ENCODE data around the gene RABGGTA.
A peak's percentile ranks its signal among the peaks of the same experiment; 100 is the strongest.

RABGGTA gene

DNA sequence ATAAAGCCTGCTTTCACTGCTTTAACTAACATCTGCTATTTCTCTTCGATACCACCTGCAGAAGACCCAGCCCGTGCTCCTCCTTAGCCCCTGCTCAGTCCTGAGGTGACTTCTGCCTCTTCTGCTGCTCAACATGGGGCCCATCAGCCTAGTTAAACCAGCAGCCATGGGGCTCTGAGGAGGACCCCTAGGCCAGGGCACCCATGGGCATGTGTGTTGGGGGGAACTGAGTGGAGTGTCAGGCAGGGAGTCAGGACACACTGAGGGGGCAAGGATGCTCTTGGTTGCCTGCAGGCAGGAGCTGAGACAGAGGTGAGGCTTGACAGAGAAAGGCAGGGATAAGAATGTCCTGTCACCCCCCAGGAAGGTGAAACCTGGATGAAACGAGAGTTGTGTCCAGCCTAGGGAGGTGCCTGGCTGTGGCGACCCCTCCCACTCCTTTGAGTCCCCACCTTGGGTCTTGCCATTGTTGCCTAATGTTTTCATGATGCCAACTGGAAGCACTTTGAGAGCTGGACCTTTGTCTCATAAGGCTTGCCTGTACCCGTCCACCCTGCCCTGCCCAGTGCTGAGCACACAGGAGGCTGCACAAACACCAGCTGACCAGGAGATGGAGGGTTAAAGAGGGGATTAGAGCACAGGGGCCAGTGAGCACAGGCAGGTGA, 12.5 kb upstream of the RABGGTA start:
- Histone ChIP-seq H3K27ac (ENCODE audit: poor library complexity, severe bottlenecking) (peak overlapping the region; percentile 1), H3K9me3 (ENCODE audit: severe bottlenecking) (no peaks in the 10 kb centered on the region), H3K4me3 (ENCODE audit: severe bottlenecking) (no peak overlapping the region), H3K27me3 (ENCODE audit: insufficient read depth, poor library complexity, severe bottlenecking) (no peaks in the 10 kb centered on the region), H3K36me3 (ENCODE audit: low read depth) (no peaks in the 10 kb centered on the region; the same call in 1 of the 2 replicates), H3K4me1 (ENCODE audit: insufficient read depth, poor library complexity, severe bottlenecking) (peaks cover 17% of the 10 kb centered on the region)
- DNase-seq (ENCODE audit: low spot score) (peak; percentile 61), ATAC-seq (ENCODE audit: low read depth) (peak; percentile 23; the same call in 2 of the 3 replicates)
- no peak for TF ChIP-seq CTCF (IDR thresholded peaks at IDR 0.05; ENCODE audit: poor library complexity, severe bottlenecking)

- TF ChIP-seq CTCF (IDR thresholded peaks at IDR 0.05; ENCODE audit: poor library complexity, severe bottlenecking), result no peak
- peaks cover 19% of the 10 kb centered on the region for H3K4me1 ChIP-seq (ENCODE audit: insufficient read depth, poor library complexity, severe bottlenecking)
- no peaks in the 10 kb centered on the region for H3K36me3 ChIP-seq (ENCODE audit: low read depth)
- H3K27me3 ChIP-seq (ENCODE audit: insufficient read depth, poor library complexity, severe bottlenecking), result no peaks in the 10 kb centered on the region
- no peaks in the 10 kb centered on the region for H3K9me3 ChIP-seq (ENCODE audit: severe bottlenecking)
- H3K27ac ChIP-seq (ENCODE audit: poor library complexity, severe bottlenecking), result no peak overlapping the region
- DNase-seq (ENCODE audit: low spot score), result peak; percentile 51
- no peak overlapping the region for H3K4me3 ChIP-seq (ENCODE audit: severe bottlenecking)
- no peak for ATAC-seq (ENCODE audit: low read depth)
Measured at GRCh38 chr14:24282736-24283135, 11.3 kb upstream of the RABGGTA start.

DNA sequence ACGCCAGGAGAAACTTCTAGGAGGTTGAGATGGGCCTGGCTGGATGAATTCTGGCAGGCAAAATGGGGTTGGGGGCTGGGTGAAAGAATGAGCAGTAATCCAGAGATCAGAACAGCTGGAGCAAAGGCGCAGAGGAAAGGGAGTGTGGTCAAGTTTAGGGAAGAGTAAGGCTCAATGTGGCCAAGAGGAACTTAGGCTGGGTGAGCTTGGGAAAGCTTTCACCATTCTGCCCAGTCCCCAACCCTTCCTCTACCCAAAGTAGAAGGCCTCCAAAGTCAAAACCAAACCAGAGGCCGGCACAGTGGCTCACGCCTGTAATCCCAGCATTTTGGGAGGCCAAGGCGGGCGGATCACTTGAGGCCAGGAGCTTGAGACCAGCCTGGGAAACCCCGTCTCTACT, 10.2 kb upstream of the RABGGTA start:
- no peaks in the 10 kb centered on the region for H3K36me3 ChIP-seq (ENCODE audit: low read depth)

DNA sequence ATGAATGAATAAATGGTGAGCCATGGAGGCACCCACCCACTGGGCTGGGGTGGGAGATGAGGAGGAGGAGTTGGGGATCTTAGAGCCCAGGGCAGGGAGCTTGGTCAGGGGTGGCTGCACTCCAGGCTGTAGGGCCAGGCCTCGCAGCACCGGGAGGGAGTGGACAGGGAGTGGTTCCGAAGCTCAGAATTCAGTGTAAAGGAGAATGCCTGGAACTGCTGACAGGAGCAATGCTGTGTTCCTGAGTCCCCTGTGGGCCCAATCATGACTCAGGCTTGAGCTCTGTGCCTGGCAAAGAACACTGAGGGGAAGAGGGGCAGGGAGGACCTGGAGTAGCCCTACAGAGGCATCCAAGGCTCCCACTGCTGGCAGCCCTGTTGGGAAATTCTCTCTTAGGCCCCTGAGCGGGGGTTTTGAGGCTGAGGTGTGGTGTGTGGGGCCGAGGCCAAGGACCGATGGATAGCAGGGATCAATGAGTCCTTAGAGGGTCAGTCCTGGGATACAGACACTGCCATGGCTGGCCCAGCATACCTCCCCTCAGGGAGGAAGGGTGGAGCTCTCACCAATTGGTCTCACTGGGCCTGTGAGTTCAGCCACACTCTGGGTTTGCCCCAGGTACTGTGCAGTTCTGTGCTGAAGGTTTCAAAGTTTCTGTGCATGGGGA, 9.5 kb upstream of the RABGGTA start:
- H3K27me3 ChIP-seq (ENCODE audit: insufficient read depth, poor library complexity, severe bottlenecking), result no peaks in the 10 kb centered on the region
- no peak overlapping the region for H3K4me3 ChIP-seq (ENCODE audit: severe bottlenecking)
- no peak overlapping the region for H3K27ac ChIP-seq (ENCODE audit: poor library complexity, severe bottlenecking)
- ATAC-seq (ENCODE audit: low read depth) (no peak), DNase-seq (ENCODE audit: low spot score) (no peak)
- peaks cover 18% of the 10 kb centered on the region for H3K4me1 ChIP-seq (ENCODE audit: insufficient read depth, poor library complexity, severe bottlenecking)
- no peaks in the 10 kb centered on the region for H3K36me3 ChIP-seq (ENCODE audit: low read depth)
- no peak for TF ChIP-seq CTCF (IDR thresholded peaks at IDR 0.05; ENCODE audit: poor library complexity, severe bottlenecking)
- H3K9me3 ChIP-seq (ENCODE audit: severe bottlenecking), result no peaks in the 10 kb centered on the region

More for the DNA sequence above, 10.2 kb upstream of the RABGGTA start:
- Histone ChIP-seq H3K27ac (ENCODE audit: poor library complexity, severe bottlenecking) (no peak overlapping the region), H3K9me3 (ENCODE audit: severe bottlenecking) (no peaks in the 10 kb centered on the region), H3K4me3 (ENCODE audit: severe bottlenecking) (no peak overlapping the region), H3K27me3 (ENCODE audit: insufficient read depth, poor library complexity, severe bottlenecking) (no peaks in the 10 kb centered on the region), H3K4me1 (ENCODE audit: insufficient read depth, poor library complexity, severe bottlenecking) (peaks cover 19% of the 10 kb centered on the region)
- no peak for TF ChIP-seq CTCF (IDR thresholded peaks at IDR 0.05; ENCODE audit: poor library complexity, severe bottlenecking)
- DNase-seq (ENCODE audit: low spot score) (no peak), ATAC-seq (ENCODE audit: low read depth) (no peak)
